Hepatocyte (in vitro differentiated cells): ENCODE results near the gene RNU6-9. TPM values are rescaled to one million over a fixed set of nuclear protein-coding genes. Genes with fewer than 3 reads are reported as not detected.
A peak's percentile ranks its signal among the peaks of the same experiment; 100 is the strongest.
"Not testable (repeated sequence)": the region's sequence is repeated elsewhere in the genome, so short reads cannot be mapped to it uniquely, and the experiment has no call there.

Source experiments
- DNase-seq: peaks from one replicate; pipeline ENCODE4 v3.0.0-alpha.2; 2016; ENCODE audit warnings: low spot score
- H2AFZ ChIP-seq: fragments of 200-600 bp; sonication (generic); 2 replicates; pipeline ENCODE4 v1.6.0; 2016; ENCODE audit warnings: antibody characterized with exemption, mild to moderate bottlenecking
- H3K27ac ChIP-seq: fragments of 200-600 bp; sonication (generic); 2 replicates; pipeline ENCODE4 v1.5.1; 2016; ENCODE audit warnings: mild to moderate bottlenecking
- H3K27me3 ChIP-seq: fragments of 200-600 bp; sonication (generic); 2 replicates; pipeline ENCODE4 v1.6.1; 2016
- H3K36me3 ChIP-seq: fragments of 200-600 bp; sonication (generic); replicated peaks from 2 replicates; pipeline ENCODE4 v1.5.1; 2016; ENCODE audit warnings: low read depth; ENCODE audit not compliant: insufficient read depth
- H3K4me1 ChIP-seq: fragments of 200-600 bp; sonication (generic); 2 replicates; pipeline ENCODE4 v1.5.1; 2016; ENCODE audit warnings: mild to moderate bottlenecking, moderate library complexity; ENCODE audit not compliant: insufficient read depth
- H3K4me2 ChIP-seq: fragments of 200-600 bp; sonication (generic); 2 replicates; pipeline ENCODE4 v1.6.0; 2016
- H3K4me3 ChIP-seq: fragments of 200-600 bp; sonication (generic); 2 replicates; pipeline ENCODE4 v1.5.1; 2016; ENCODE audit warnings: mild to moderate bottlenecking
- H3K79me2 ChIP-seq: fragments of 200-600 bp; sonication (generic); 2 replicates; pipeline ENCODE4 v1.6.0; 2017; ENCODE audit warnings: mild to moderate bottlenecking
- H3K9me2 ChIP-seq: fragments of 200-600 bp; sonication (generic); replicated peaks from 2 replicates; pipeline ENCODE4 v1.6.0; 2017; ENCODE audit warnings: mild to moderate bottlenecking; ENCODE audit not compliant: insufficient read depth
- H3K9me3 ChIP-seq: fragments of 200-600 bp; sonication (generic); 2 replicates; pipeline ENCODE4 v1.5.1; 2016; ENCODE audit warnings: low read depth, mild to moderate bottlenecking
- H4K20me1 ChIP-seq: fragments of 200-600 bp; sonication (generic); 2 replicates; pipeline ENCODE4 v1.6.0; 2016; ENCODE audit warnings: mild to moderate bottlenecking; ENCODE audit not compliant: insufficient read depth, poor library complexity, severe bottlenecking
- CTCF ChIP-seq: fragments of 200-600 bp; sonication (generic); IDR thresholded peaks from 2 replicates; pipeline ENCODE4 v1.5.1; 2016; ENCODE audit warnings: antibody characterized with exemption, mild to moderate bottlenecking; ENCODE audit not compliant: poor library complexity
- EZH2 ChIP-seq: fragments of 200-600 bp; sonication (generic); IDR thresholded peaks from 2 replicates; pipeline ENCODE4 v1.6.1; 2016; ENCODE audit warnings: antibody characterized with exemption, mild to moderate bottlenecking, borderline replicate concordance
- EZH2phosphoT487 ChIP-seq: fragments of 200-600 bp; sonication (generic); IDR thresholded peaks from one replicate; pipeline ENCODE4 v1.6.1; 2018; ENCODE audit warnings: antibody characterized with exemption, mild to moderate bottlenecking, low read depth, moderate library complexity; ENCODE audit not compliant: unreplicated experiment, severe bottlenecking
- WGBS: methylation state at CpG from one replicate; pipeline ENCODE4 v1.1.6; 2016; ENCODE audit warnings: low lambda C conversion rate; ENCODE audit errors: missing lambda C conversion rate; 5-methylcytosine and 5-hydroxymethylcytosine counted together
- polyA plus RNA-seq: library from polyadenylated mRNA; unstranded; fragments of >200 nt; fragmentation: Nextera tagmentation; extraction: Ambion mirVana; gene quantifications from 2 replicates; pipeline ENCODE4 v1.2.1, GENCODE V29; 2016
- total RNA-seq: library from RNA; depleted of rRNA; stranded (reverse); fragments of >200 nt; gene quantifications from 2 replicates; pipeline ENCODE4 v1.2.3, GENCODE V29; 2014

Gene RNU6-9
- total and polyA plus RNA-seq, 2 experiments from 2014 or later, result not detected

GRCh38 chr19:850979-851335, 42.3 kb upstream of the RNU6-9 start:
- Histone ChIP-seq H3K9me3 (no peaks in the 10 kb centered on the region), H3K27me3 (peaks cover 6% of the 10 kb centered on the region), H3K79me2 (no peaks in the 10 kb centered on the region), H3K9me2 (no peaks in the 10 kb centered on the region), H3K36me3 (no peaks in the 10 kb centered on the region), H3K27ac (peak overlapping the region; percentile 65), H3K4me2 (no peak overlapping the region), H2AFZ (no peak overlapping the region), H4K20me1 (no peaks in the 10 kb centered on the region), H3K4me3 (no peak overlapping the region), H3K4me1 (no peaks in the 10 kb centered on the region)
- no peak for DNase-seq
- TF ChIP-seq CTCF, result no peak
- no peak for TF ChIP-seq EZH2phosphoT487
- TF ChIP-seq EZH2, result no peak
- WGBS, result 75% methylated on average over 13 of the region's 13 CpGs

GRCh38 chr19:852136-853013, 40.9 kb upstream of the RNU6-9 start, which contains the start of gene ELANE:
Gene ELANE (plus strand): TSS chr19:852303. CDS start chr19:852329, 26 bp downstream.
- Histone ChIP-seq H4K20me1 (no peaks in the 10 kb centered on the region), H3K9me3 (no peaks in the 10 kb centered on the region), H3K36me3 (no peaks in the 10 kb centered on the region), H3K4me2 (no peak within 1 kb of the TSS), H3K9me2 (no peaks in the 10 kb centered on the region), H3K79me2 (no peaks in the 10 kb centered on the region), H3K4me3 (no peak within 1 kb of the TSS), H3K4me1 (no peaks in the 10 kb centered on the region), H3K27me3 (peaks cover 2% of the 10 kb centered on the region), H2AFZ (no peak within 1 kb of the TSS), H3K27ac (peak within 1 kb of the TSS; percentile 65)
- TF ChIP-seq EZH2phosphoT487 (no peak), CTCF (no peak), EZH2 (no peak)
- WGBS, result 94% methylated on average over 42 of the region's 55 CpGs
- peak; percentile 4 for DNase-seq

- H3K36me3 ChIP-seq, result no peaks in the 10 kb centered on the region
- H3K27ac ChIP-seq, result no peak overlapping the region
- H3K9me3 ChIP-seq, result no peaks in the 10 kb centered on the region
- no peaks in the 10 kb centered on the region for H3K27me3 ChIP-seq
- H3K4me2 ChIP-seq, result no peak overlapping the region
- H3K9me2 ChIP-seq, result no peaks in the 10 kb centered on the region
- no peaks in the 10 kb centered on the region for H3K79me2 ChIP-seq
- DNase-seq, result no peak
- TF ChIP-seq EZH2phosphoT487 (no peak), EZH2 (no peak), CTCF (no peak)
- no peak overlapping the region for H3K4me3 ChIP-seq
- H2AFZ ChIP-seq, result no peak overlapping the region
- WGBS, result 95% methylated on average over 23 of the region's 67 CpGs
- H3K4me1 ChIP-seq, result no peaks in the 10 kb centered on the region
- no peaks in the 10 kb centered on the region for H4K20me1 ChIP-seq
These were observed 40.2 kb upstream of the RNU6-9 start for GRCh38 chr19:853014-853585.

- H3K4me2 ChIP-seq, H4K20me1 ChIP-seq, DNase-seq, H3K4me3 ChIP-seq, H3K4me1 ChIP-seq, H3K9me2 ChIP-seq, H2AFZ ChIP-seq, H3K27ac ChIP-seq, H3K9me3 ChIP-seq, H3K36me3 ChIP-seq, H3K79me2 ChIP-seq, H3K27me3 ChIP-seq: not testable (repeated sequence)
- WGBS, result 86% methylated on average over 9 of the region's 17 CpGs
These were observed 39.6 kb upstream of the RNU6-9 start for GRCh38 chr19:853614-854220.
